ENCODE data around the gene FOXO1.
A peak's percentile ranks its signal among the peaks of the same experiment; 100 is the strongest.

FOXO1 gene

GRCh38 chr13:40652588-40652940 is 13.9 kb downstream of the FOXO1 start:
- TF ChIP-seq CTCF (IDR thresholded peaks at IDR 0.05; ENCODE audit: low read depth, low read length), result no peak
- no peak overlapping the region for H3K4me3 ChIP-seq (replicated peaks in 1 of 2; ENCODE audit: low read depth in 2 of 2, low read length in 2 of 2)
- DNase-seq (ENCODE audit: low read depth in 2 of 2), result no peak

GRCh38 chr13:40651866-40652587 is 14.4 kb downstream of the FOXO1 start:
- DNase-seq (ENCODE audit: low read depth in 2 of 2), result no peak
- H3K4me3 ChIP-seq (replicated peaks in 1 of 2; ENCODE audit: low read depth in 2 of 2, low read length in 2 of 2), result no peak overlapping the region
- no peak for TF ChIP-seq CTCF (IDR thresholded peaks at IDR 0.05; ENCODE audit: low read depth, low read length)

- H3K4me3 ChIP-seq (replicated peaks in 1 of 2; ENCODE audit: low read depth in 2 of 2, low read length in 2 of 2), result no peak overlapping the region
- TF ChIP-seq CTCF (IDR thresholded peaks at IDR 0.05; ENCODE audit: low read depth, low read length), result no peak
- DNase-seq (ENCODE audit: low read depth in 2 of 2), result no peak
Measured at GRCh38 chr13:40648841-40649240, 17.6 kb downstream of the FOXO1 start.

- H3K4me3 ChIP-seq (replicated peaks in 1 of 2; ENCODE audit: low read depth in 2 of 2, low read length in 2 of 2), result no peak overlapping the region
- TF ChIP-seq CTCF (IDR thresholded peaks at IDR 0.05; ENCODE audit: low read depth, low read length), result no peak
- no peak for DNase-seq (ENCODE audit: low read depth in 2 of 2)
Measured at GRCh38 chr13:40648040-40648439, 18.4 kb downstream of the FOXO1 start.

- DNase-seq (ENCODE audit: low read depth in 2 of 2), result peak in 1 of 2 donors; percentile 25
- TF ChIP-seq CTCF (IDR thresholded peaks at IDR 0.05; ENCODE audit: low read depth, low read length), result no peak
- peak overlapping the region in 1 of 2 donors; percentile 16 for H3K4me3 ChIP-seq (replicated peaks in 1 of 2; ENCODE audit: low read depth in 2 of 2, low read length in 2 of 2)
Measured at GRCh38 chr13:40644838-40645604, 21.4 kb downstream of the FOXO1 start.

GRCh38 chr13:40640845-40641458 is 25.5 kb downstream of the FOXO1 start:
- no peak for DNase-seq (ENCODE audit: low read depth in 2 of 2)
- no peak overlapping the region for H3K4me3 ChIP-seq (replicated peaks in 1 of 2; ENCODE audit: low read depth in 2 of 2, low read length in 2 of 2)
- TF ChIP-seq CTCF (IDR thresholded peaks at IDR 0.05; ENCODE audit: low read depth, low read length), result no peak

Measured in cardiac fibroblast (primary cell).